HG02763 (cell line): ENCODE measurements around the gene PTGES3L.
"Not testable (repeated sequence)": the region's sequence is repeated elsewhere in the genome, so short reads cannot be mapped to it uniquely, and the experiment has no call there.

ENCODE experiments used
- ATAC-seq: cut with Tn5 transposase; IDR thresholded peaks from one replicate; pipeline ENCODE4 v1.9.1; 2021; ENCODE audit warnings: mild to moderate bottlenecking, moderate library complexity; ENCODE audit not compliant: unreplicated experiment

Gene PTGES3L

GRCh38 chr17:42922294-42922693 lies 57.6 kb downstream of the PTGES3L start:
- ATAC-seq, result no peak

- no peak for ATAC-seq
These were observed 59.0 kb downstream of the PTGES3L start for GRCh38 chr17:42920922-42921321.

GRCh38 chr17:42920106-42920900 lies 59.6 kb downstream of the PTGES3L start:
- ATAC-seq, result no peak

GRCh38 chr17:42919522-42920077 lies 60.3 kb downstream of the PTGES3L start:
- ATAC-seq, result not testable (repeated sequence)

- no peak for ATAC-seq
These were observed 60.9 kb downstream of the PTGES3L start for GRCh38 chr17:42918902-42919521.
